ENCODE measurements around the gene TRPM5.

The TRPM5 gene

DNA sequence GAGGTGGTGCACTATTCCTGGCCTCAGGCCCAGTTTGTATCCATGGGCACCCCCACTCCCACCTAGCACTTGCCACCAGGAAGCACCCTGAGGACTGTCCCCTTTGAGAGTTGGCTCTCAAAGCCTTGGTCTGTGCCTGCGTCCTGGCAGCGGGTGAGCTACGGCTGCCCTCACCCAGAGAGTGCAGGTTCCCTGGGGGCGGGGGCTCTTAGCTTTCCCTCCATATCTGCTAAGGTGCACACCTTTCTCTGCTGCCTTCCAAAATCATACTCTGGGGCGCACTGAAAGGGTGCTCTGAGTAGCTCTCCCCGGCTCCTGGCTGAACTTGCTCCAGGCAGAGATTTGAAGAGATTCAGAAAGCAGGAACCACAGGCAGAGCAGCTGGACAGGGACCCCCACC lies 7.6 kb upstream of the TRPM5 start:
- TF ChIP-seq CTCF (IDR thresholded peaks at IDR 0.05; ENCODE audit: control extremely low read depth, extremely low read depth, low read depth, missing control alignments): no peak
- POLR2A ChIA-PET: no interaction called here
- CTCF ChIA-PET: interaction anchor here (1.2 to 1.6 kb wide), 3 partner anchors 25 to 80 kb away, joined by 3 to 6 read pairs (median 4); no protein-coding TSS in a partner anchor
- DNase-seq (ENCODE audit: extremely low spot score): no peak

DNA sequence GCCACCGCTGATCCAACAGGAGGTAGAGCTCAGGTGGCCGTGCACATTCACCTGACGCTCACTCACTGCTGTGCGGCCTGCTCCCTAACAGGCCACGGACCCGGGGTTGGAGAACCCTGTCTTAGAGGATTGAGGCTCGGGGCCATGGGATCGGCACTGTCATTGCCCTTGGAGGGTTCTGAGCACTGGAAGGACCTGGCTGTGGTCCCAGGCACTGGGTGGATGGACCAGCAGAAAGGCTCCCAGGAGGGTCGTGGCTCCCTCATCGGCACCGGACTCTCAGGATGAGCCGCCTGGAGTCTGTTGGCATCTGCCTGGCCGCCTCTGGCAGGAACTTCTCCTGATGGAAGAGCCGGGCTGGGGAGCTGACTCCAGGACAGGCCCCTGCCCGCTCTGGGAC lies 7.0 kb upstream of the TRPM5 start:
- POLR2A ChIA-PET: no interaction called here
- CTCF ChIA-PET: interaction anchor here (1.5 to 1.6 kb wide), 2 partner anchors 30 to 81 kb away, joined by 4 to 6 read pairs; no protein-coding TSS in a partner anchor
- no peak for TF ChIP-seq CTCF (IDR thresholded peaks at IDR 0.05; ENCODE audit: control extremely low read depth, extremely low read depth, low read depth, missing control alignments)
- no peak for DNase-seq (ENCODE audit: extremely low spot score)

DNA sequence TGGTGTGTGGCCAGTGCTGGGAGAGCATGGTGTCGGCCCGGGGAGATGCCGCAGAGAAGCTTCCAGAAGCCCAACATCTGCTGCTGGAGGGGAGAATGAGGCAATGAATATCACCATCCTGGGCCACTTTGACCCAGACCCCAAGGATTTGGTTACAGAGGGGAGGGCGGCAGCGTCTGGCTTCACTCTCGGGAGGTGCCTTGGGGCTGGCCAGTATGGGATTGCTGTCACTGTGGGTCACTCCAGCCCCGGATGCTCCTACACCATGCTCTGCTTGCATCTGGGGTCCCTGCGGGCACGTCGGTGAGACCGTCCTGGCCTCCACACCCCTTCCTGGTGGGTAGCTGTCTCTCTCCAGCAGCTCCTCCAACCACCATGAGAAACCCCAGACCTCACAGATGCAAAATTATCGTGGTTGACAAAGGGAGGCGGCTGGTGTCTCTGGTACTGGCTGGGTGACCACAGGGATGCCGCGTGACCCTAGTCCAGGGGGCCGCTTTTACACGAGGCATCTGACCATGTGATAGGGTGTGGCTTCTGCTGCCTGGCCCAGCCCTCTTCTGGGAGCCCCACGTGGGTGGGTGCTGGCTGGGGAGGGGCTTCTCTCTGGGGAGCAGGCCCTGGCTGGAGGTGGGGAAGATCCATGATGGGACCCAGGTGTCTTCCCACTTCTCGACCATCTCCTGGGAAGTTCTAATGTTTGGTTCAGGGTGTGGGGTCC lies 6.2 kb upstream of the TRPM5 start:
- CTCF ChIA-PET: interaction anchor here (1.7 kb wide), 1 partner anchor 81 kb away, joined by 6 read pairs; no protein-coding TSS in a partner anchor
- POLR2A ChIA-PET: no interaction called here
- no peak for DNase-seq (ENCODE audit: extremely low spot score)
- no peak for TF ChIP-seq CTCF (IDR thresholded peaks at IDR 0.05; ENCODE audit: control extremely low read depth, extremely low read depth, low read depth, missing control alignments)

GRCh38 chr11:2449548-2450320 lies 5.4 kb upstream of the TRPM5 start:
- DNase-seq (ENCODE audit: extremely low spot score): no peak
- no peak for TF ChIP-seq CTCF (IDR thresholded peaks at IDR 0.05; ENCODE audit: control extremely low read depth, extremely low read depth, low read depth, missing control alignments)
- ChIA-PET CTCF (interaction anchor here (1.7 kb wide), 1 partner anchor 82 kb away, joined by 6 read pairs; no protein-coding TSS in a partner anchor), POLR2A (no interaction called here)

- ChIA-PET CTCF (interaction anchor here (1.7 kb wide), 1 partner anchor 83 kb away, joined by 6 read pairs; no protein-coding TSS in a partner anchor), POLR2A (no interaction called here)
- no peak for DNase-seq (ENCODE audit: extremely low spot score)
- TF ChIP-seq CTCF (IDR thresholded peaks at IDR 0.05; ENCODE audit: control extremely low read depth, extremely low read depth, low read depth, missing control alignments): no peak
These were observed 4.6 kb upstream of the TRPM5 start for GRCh38 chr11:2448661-2449547.
